ENCODE results near the gene GNLY. TPM values are rescaled to one million over a fixed set of nuclear protein-coding genes. Genes with fewer than 3 reads are reported as not detected.

Gene GNLY
- total RNA-seq, 1 donor from 2014 or later = not detected

GRCh38 chr2:85725451-85725850 lies 31.3 kb downstream of the GNLY start:
- no peak for DNase-seq (ENCODE audit: low read depth in 2 of 2)

GRCh38 chr2:85727798-85728197 lies 33.6 kb downstream of the GNLY start:
- no peak for DNase-seq (ENCODE audit: low read depth in 2 of 2)

- no peak for DNase-seq (ENCODE audit: low read depth in 2 of 2)
Observed at GRCh38 chr2:85728342-85728741, 34.2 kb downstream of the GNLY start.

- peak; percentile 82 to 84 for DNase-seq (ENCODE audit: low read depth in 2 of 2)
Observed at GRCh38 chr2:85728883-85729824, 35.0 kb downstream of the GNLY start.

GRCh38 chr2:85729825-85730510 lies 35.8 kb downstream of the GNLY start:
- no peak for DNase-seq (ENCODE audit: low read depth in 2 of 2)

- DNase-seq (ENCODE audit: low read depth in 2 of 2) = no peak
Observed at GRCh38 chr2:85730686-85731230, 36.6 kb downstream of the GNLY start.

- no peak for DNase-seq (ENCODE audit: low read depth in 2 of 2)
Observed at GRCh38 chr2:85731606-85732005, 37.4 kb downstream of the GNLY start.

- no peak for DNase-seq (ENCODE audit: low read depth in 2 of 2)
Observed at GRCh38 chr2:85732467-85733120, 38.4 kb downstream of the GNLY start.

GRCh38 chr2:85733121-85733960 lies 39.2 kb downstream of the GNLY start:
- no peak for DNase-seq (ENCODE audit: low read depth in 2 of 2)

GRCh38 chr2:85734015-85734414 lies 39.9 kb downstream of the GNLY start:
- DNase-seq (ENCODE audit: low read depth in 2 of 2) = no peak

GRCh38 chr2:85734942-85735608 lies 40.9 kb downstream of the GNLY start:
- peak in 1 of 2 donors; percentile 92 for DNase-seq (ENCODE audit: low read depth in 2 of 2)

- peak in 1 of 2 donors; percentile 54 for DNase-seq (ENCODE audit: low read depth in 2 of 2)
Observed at GRCh38 chr2:85735691-85736090, 41.5 kb downstream of the GNLY start.

GRCh38 chr2:85736456-85737355 lies 42.5 kb downstream of the GNLY start:
- no peak for DNase-seq (ENCODE audit: low read depth in 2 of 2)

GRCh38 chr2:85737481-85737880 lies 43.3 kb downstream of the GNLY start:
- DNase-seq (ENCODE audit: low read depth in 2 of 2) = peak; percentile 65 to 74

GRCh38 chr2:85737961-85738360 lies 43.8 kb downstream of the GNLY start:
- no peak for DNase-seq (ENCODE audit: low read depth in 2 of 2)

GRCh38 chr2:85740193-85740592 lies 46.0 kb downstream of the GNLY start:
- DNase-seq (ENCODE audit: low read depth in 2 of 2) = no peak

GRCh38 chr2:85741211-85741832 lies 47.2 kb downstream of the GNLY start:
- no peak for DNase-seq (ENCODE audit: low read depth in 2 of 2)

- DNase-seq (ENCODE audit: low read depth in 2 of 2) = peak; percentile 82 to 94
Observed at GRCh38 chr2:85741833-85742455, 47.8 kb downstream of the GNLY start.
